H1 (cell line): Measurements from ENCODE around the gene ANKRD17. TPM values are rescaled to one million over a fixed set of nuclear protein-coding genes. Genes with fewer than 3 reads are reported as not detected.

Source experiments
- CTCF ChIA-PET: fragments of 300-600 bp; sonication (Branson Sonifier 250); formaldehyde crosslinking; loops from one replicate; lab custom pipeline; 2021; ENCODE audit not compliant: partially characterized antibody; lab: Charles Lee
- POLR2A ChIA-PET: fragments of 300-600 bp; sonication (Branson Sonifier 250); formaldehyde crosslinking; loops from one replicate; lab custom pipeline; 2021; ENCODE audit warnings: inconsistent platforms; ENCODE audit not compliant: partially characterized antibody; lab: Charles Lee
- DNase-seq, 2 experiments: peaks; one replicate each; pipeline versions ENCODE4 v3.0.0 to v3.0.0-alpha.2; 2010 to 2022; ENCODE audit warnings: low spot score in 2 of 2, low read depth in 1 of 2, mixed read lengths in 1 of 2
- FAIRE-seq: peaks from 2 replicates; lab custom pipeline; 2011; peaks lifted over from hg19 to GRCh38; lab: Jason Lieb, UNC
- H2AFZ ChIP-seq: 2 replicates; pipeline ENCODE4 v1.8.1; 2012; ENCODE audit warnings: low read length, inconsistent platforms
- H2AK5ac ChIP-seq: 2 replicates; pipeline ENCODE4 v1.6.1; 2013; ENCODE audit warnings: low read depth, low read length
- H2BK120ac ChIP-seq: replicated peaks from 2 replicates; pipeline ENCODE3; 2013; ENCODE audit warnings: low read depth, low read length, inconsistent platforms
- H2BK12ac ChIP-seq: 2 replicates; pipeline ENCODE4 v1.6.1; 2013; ENCODE audit warnings: low read depth, low read length
- H2BK15ac ChIP-seq: 2 replicates; pipeline ENCODE4 v1.6.1; 2013; ENCODE audit warnings: low read length
- H2BK20ac ChIP-seq: 2 replicates; pipeline ENCODE4 v1.6.1; 2013; ENCODE audit warnings: low read length
- H2BK5ac ChIP-seq: 2 replicates; pipeline ENCODE4 v1.6.1; 2013; ENCODE audit warnings: low read depth, low read length
- H3K14ac ChIP-seq: 2 replicates; pipeline ENCODE4 v1.6.1; 2013; ENCODE audit warnings: inconsistent platforms; ENCODE audit not compliant: insufficient read length
- H3K18ac ChIP-seq: 2 replicates; pipeline ENCODE4 v1.6.1; 2013; ENCODE audit warnings: low read length; ENCODE audit errors: extremely low read depth
- H3K23ac ChIP-seq: 2 replicates; pipeline ENCODE4 v1.6.1; 2013; ENCODE audit warnings: inconsistent platforms; ENCODE audit not compliant: insufficient read length
- H3K23me2 ChIP-seq: 2 replicates; pipeline ENCODE4 v1.6.1; 2013; ENCODE audit warnings: low read depth, low read length
- H3K27ac ChIP-seq: 2 replicates; pipeline ENCODE4 v1.6.1; 2011; ENCODE audit warnings: low read depth, low read length, inconsistent platforms
- H3K27me3 ChIP-seq, 4 experiments: replicated peaks in 1 of 4; 1 replicate in 1 of 4; 2 replicates in 3 of 4; pipeline versions ENCODE4 v1.6.1 to v1.8.1; 2011 to 2013; ENCODE audit warnings: low read length in 3 of 4, mild to moderate bottlenecking in 3 of 4, inconsistent platforms in 2 of 4, mixed read lengths in 2 of 4, moderate library complexity in 1 of 4; ENCODE audit not compliant: control insufficient read depth in 3 of 4, insufficient read depth in 3 of 4; ENCODE audit errors: extremely low read depth in 1 of 4
- H3K36me3 ChIP-seq, 4 experiments: 2 replicates each; pipeline versions ENCODE4 v1.6.1 to v1.8.1; 2011 to 2013; ENCODE audit warnings: mild to moderate bottlenecking in 4 of 4, low read length in 3 of 4, moderate library complexity in 2 of 4, control low read depth in 1 of 4, inconsistent platforms in 1 of 4; ENCODE audit not compliant: insufficient read depth in 4 of 4, control insufficient read depth in 2 of 4
- H3K4ac ChIP-seq: replicated peaks from 2 replicates; pipeline ENCODE3; 2013; ENCODE audit warnings: low read length, low read depth, mixed read lengths, inconsistent platforms; ENCODE audit not compliant: insufficient read length
- H3K4me1 ChIP-seq, 4 experiments: replicated peaks in 1 of 4; 1 replicate in 1 of 4; 2 replicates in 3 of 4; pipeline versions ENCODE4 v1.6.1 to v1.8.1; 2011 to 2013; ENCODE audit warnings: low read length in 3 of 4, inconsistent platforms in 2 of 4, mixed read lengths in 1 of 4; ENCODE audit not compliant: insufficient read depth in 4 of 4, control insufficient read depth in 3 of 4
- H3K4me2 ChIP-seq, 2 experiments: 2 replicates each; pipeline versions ENCODE4 v1.6.1 to v1.8.1; 2011 to 2013; ENCODE audit warnings: low read depth in 2 of 2, low read length in 2 of 2, control low read depth in 1 of 2, inconsistent platforms in 1 of 2, mild to moderate bottlenecking in 1 of 2; ENCODE audit not compliant: insufficient read depth in 1 of 2
- H3K4me3 ChIP-seq, 4 experiments: fragments of 200-600, 300-600 bp in 1 of 4; sonication (generic), shearing (Covaris generic), sonication (Bioruptor Twin) in 1 of 4; 2 replicates each; pipeline versions ENCODE4 v1.5.1 to v1.8.1; 2011 to 2016; ENCODE audit warnings: low read length in 4 of 4, low read depth in 3 of 4, control low read depth in 2 of 4, inconsistent platforms in 2 of 4, mild to moderate bottlenecking in 2 of 4, mixed read lengths in 1 of 4, moderate library complexity in 1 of 4; ENCODE audit not compliant: insufficient read depth in 2 of 4; ENCODE audit errors: extremely low read depth in 1 of 4
- H3K56ac ChIP-seq: replicated peaks from 2 replicates; pipeline ENCODE3; 2013; ENCODE audit warnings: low read depth, mild to moderate bottlenecking, mixed read lengths, low read length, inconsistent platforms; ENCODE audit not compliant: insufficient read length
- H3K79me1 ChIP-seq: 2 replicates; pipeline ENCODE4 v1.6.1; 2013; ENCODE audit warnings: low read depth, low read length, control low read depth
- H3K79me2 ChIP-seq, 2 experiments: 2 replicates each; pipeline versions ENCODE4 v1.6.1 to v1.8.1; 2012 to 2013; ENCODE audit warnings: low read length in 2 of 2, mild to moderate bottlenecking in 2 of 2, inconsistent platforms in 1 of 2; ENCODE audit not compliant: insufficient read depth in 2 of 2, control insufficient read depth in 1 of 2
- H3K9ac ChIP-seq, 4 experiments: replicated peaks in 1 of 4; 1 replicate in 1 of 4; 2 replicates in 3 of 4; pipeline versions ENCODE4 v1.6.1 to v1.8.1; 2011 to 2013; ENCODE audit warnings: low read depth in 3 of 4, low read length in 3 of 4, control low read depth in 2 of 4, mild to moderate bottlenecking in 2 of 4, moderate library complexity in 2 of 4, inconsistent platforms in 1 of 4; ENCODE audit errors: extremely low read depth in 1 of 4
- H3K9me3 ChIP-seq, 2 experiments: 2 replicates each; pipeline versions ENCODE4 v1.6.1 to v1.8.1; 2012 to 2013; ENCODE audit warnings: mild to moderate bottlenecking in 2 of 2, moderate library complexity in 2 of 2, control low read depth in 1 of 2, inconsistent platforms in 1 of 2, low read depth in 1 of 2, low read length in 1 of 2, mixed read lengths in 1 of 2; ENCODE audit not compliant: insufficient read depth in 2 of 2
- H4K20me1 ChIP-seq, 2 experiments: replicated peaks in 1 of 2; 2 replicates each; pipeline versions ENCODE3 to v1.8.1; 2011 to 2013; ENCODE audit warnings: inconsistent platforms in 2 of 2, low read length in 2 of 2, mild to moderate bottlenecking in 1 of 2; ENCODE audit not compliant: insufficient read depth in 2 of 2, control insufficient read depth in 1 of 2
- H4K5ac ChIP-seq: 2 replicates; pipeline ENCODE4 v1.6.1; 2013; ENCODE audit warnings: low read length, low read depth, mixed read lengths, inconsistent platforms; ENCODE audit not compliant: insufficient read length
- H4K8ac ChIP-seq: 2 replicates; pipeline ENCODE4 v1.8.0; 2013; ENCODE audit warnings: mild to moderate bottlenecking, moderate library complexity, low read length, inconsistent platforms; ENCODE audit not compliant: insufficient read depth; ENCODE audit errors: extremely low read depth
- H4K91ac ChIP-seq: replicated peaks from 2 replicates; pipeline ENCODE3; 2013; ENCODE audit warnings: low read length, mixed read lengths, inconsistent platforms; ENCODE audit not compliant: insufficient read length
- BCL11A ChIP-seq, 2 experiments: IDR thresholded peaks; one replicate each; pipeline ENCODE4 v1.6.1; 2011; ENCODE audit warnings: low read depth in 2 of 2, low read length in 2 of 2, mild to moderate bottlenecking in 2 of 2
- EGR1 ChIP-seq: IDR thresholded peaks from 2 replicates; pipeline ENCODE4 v1.6.1; 2011; ENCODE audit warnings: low read depth, low read length, borderline replicate concordance
- JUN ChIP-seq: IDR thresholded peaks from 2 replicates; pipeline ENCODE4 v1.6.1; 2011; ENCODE audit warnings: low read depth, mild to moderate bottlenecking, improper control_type of control experiment, low read length
- NANOG ChIP-seq: IDR thresholded peaks from 2 replicates; pipeline ENCODE4 v1.6.1; 2011; ENCODE audit warnings: low read length, low read depth, mild to moderate bottlenecking, inconsistent platforms; ENCODE audit not compliant: insufficient read depth, poor library complexity, severe bottlenecking
- RFX5 ChIP-seq: IDR thresholded peaks from 2 replicates; pipeline ENCODE4 v1.6.1; 2011; ENCODE audit warnings: low read depth, low read length, improper control_type of control experiment, borderline replicate concordance
- SAP30 ChIP-seq: fragments of 300-600 bp; sonication (generic); IDR thresholded peaks from 2 replicates; pipeline ENCODE4 v1.7.1; 2012; ENCODE audit warnings: low read length, moderate library complexity, mild to moderate bottlenecking, inconsistent platforms; ENCODE audit not compliant: insufficient read depth, insufficient replicate concordance
- SP4 ChIP-seq: IDR thresholded peaks from 2 replicates; pipeline ENCODE4 v1.6.1; 2012; ENCODE audit warnings: low read length, inconsistent platforms
- SRF ChIP-seq: IDR thresholded peaks from 2 replicates; pipeline ENCODE4 v1.6.1; 2011; ENCODE audit warnings: mild to moderate bottlenecking, low read depth, low read length, moderate library complexity
- SUZ12 ChIP-seq: fragments of 200-600 bp; sonication (generic); IDR thresholded peaks from 2 replicates; pipeline ENCODE4 v1.6.1; 2012; ENCODE audit warnings: mild to moderate bottlenecking, inconsistent platforms, low read length, moderate library complexity, mixed read lengths
- polyA plus RNA-seq, 7 experiments: library from polyadenylated mRNA; depleted of rRNA in 3 of 7; stranded (reverse) in 5 of 7; unstranded in 2 of 7; fragments of >200 nt in 5 of 7; fragments of 200-250 nt in 2 of 7; gene quantifications; 1 replicate in 5 of 7; 2 replicates in 1 of 7; 4 replicates in 1 of 7; pipeline versions ENCODE4 v1.2.1 to v1.2.3, GENCODE V29; 2011 to 2013; ENCODE audit warnings: missing spikeins in 2 of 7, mixed read lengths in 2 of 7
- total RNA-seq: library from RNA; stranded (reverse); fragmentation: NEBNext Ultra II Directional; extraction: Animal tissue kit (Norgen Biotek cat#: 25700); gene quantifications from 2 replicates; pipeline ENCODE4 v1.2.1, GENCODE V29; 2021

The ANKRD17 gene
- total and polyA plus RNA-seq, 2 of the 8 experiments (the other 6 are each of a cell fraction or from before 2014, with no cell fraction given) = 42.4 to 93.7 TPM

GRCh38 chr4:73220815-73221214 lies 37.8 kb downstream of the ANKRD17 start:
- H2BK20ac ChIP-seq = no peak overlapping the region
- no peak overlapping the region for H3K18ac ChIP-seq
- H3K27me3 ChIP-seq = peaks cover 0 to 1% (median 0%) of the 10 kb centered on the region in 4 experiments; a peak in 1 of 7 replicates

More at GRCh38 chr4:73220815-73221214, 37.8 kb downstream of the ANKRD17 start:
- H3K23ac ChIP-seq = no peak overlapping the region
- peaks cover 4 to 12% (median 8%) of the 10 kb centered on the region in 4 experiments for H3K4me1 ChIP-seq
- H3K14ac ChIP-seq = no peak overlapping the region
- FAIRE-seq = no peak
- peaks cover 6 to 11% of the 10 kb centered on the region in 2 experiments for H4K20me1 ChIP-seq
- H3K4me3 ChIP-seq = no peak overlapping the region
- no peak overlapping the region for H2BK5ac ChIP-seq
- H2AK5ac ChIP-seq = no peak overlapping the region
- H4K5ac ChIP-seq = no peak overlapping the region
- H2BK12ac ChIP-seq = no peak overlapping the region
- H3K4ac ChIP-seq = no peak overlapping the region
- no peak overlapping the region for H2AFZ ChIP-seq
- no peaks in the 10 kb centered on the region for H3K23me2 ChIP-seq
- POLR2A ChIA-PET = interaction anchor here (1.3 to 2.3 kb wide), 2 partner anchors 17 to 38 kb away, joined by 3 to 10 read pairs; partner anchors contain the start of gene ANKRD17
- no peak overlapping the region for H2BK15ac ChIP-seq
- no peak overlapping the region for H4K8ac ChIP-seq
- no peak overlapping the region for H3K27ac ChIP-seq
- DNase-seq = no peak
- H3K79me2 ChIP-seq = peaks cover 0 to 96% of the 10 kb centered on the region in 2 experiments; a peak in 3 of 4 replicates
- no peak overlapping the region for H2BK120ac ChIP-seq
- no peak overlapping the region for H3K56ac ChIP-seq
- CTCF ChIA-PET = no interaction called here
- no peak for TF ChIP-seq JUN
- TF ChIP-seq SAP30 = no peak
- no peak for TF ChIP-seq SRF
- TF ChIP-seq EGR1 = no peak
- no peak for TF ChIP-seq RFX5
- TF ChIP-seq BCL11A (IDR thresholded peaks at IDR 0.05; ENCODE audit: low read depth in 2 of 2, low read length in 2 of 2) = no peak
- no peak for TF ChIP-seq SP4
- no peak for TF ChIP-seq SUZ12
- no peak for TF ChIP-seq NANOG
- no peaks in the 10 kb centered on the region for H3K36me3 ChIP-seq
- no peak overlapping the region for H3K4me2 ChIP-seq
- H3K9me3 ChIP-seq = no peaks in the 10 kb centered on the region
- peaks cover 3% of the 10 kb centered on the region; the same call in 1 of the 2 replicates for H3K79me1 ChIP-seq
- no peak overlapping the region for H4K91ac ChIP-seq
- no peak overlapping the region for H3K9ac ChIP-seq
